D721Med (cell line): ENCODE data around the gene SCN3A.

Experiments
- DNase-seq: peaks from one replicate; pipeline ENCODE4 v3.0.0; 2011; ENCODE audit warnings: low spot score; ENCODE audit not compliant: insufficient read length
- FAIRE-seq: peaks from 2 replicates; lab custom pipeline; 2011; peaks lifted over from hg19 to GRCh38; lab: Jason Lieb, UNC
- CTCF ChIP-seq: IDR thresholded peaks from 2 replicates; pipeline ENCODE4 v1.5.1; 2012; ENCODE audit warnings: mild to moderate bottlenecking, control low read depth; ENCODE audit not compliant: insufficient read depth; ENCODE audit errors: missing control alignments

SCN3A gene

GRCh38 chr2:165193178-165193777 lies 10.6 kb downstream of the SCN3A start:
- FAIRE-seq (no peak), DNase-seq (no peak)
- no peak for TF ChIP-seq CTCF

- no peak for DNase-seq
- no peak for TF ChIP-seq CTCF
- no peak for FAIRE-seq
Observed at GRCh38 chr2:165192729-165193128, 11.1 kb downstream of the SCN3A start.

- DNase-seq, result no peak
- no peak for TF ChIP-seq CTCF
- FAIRE-seq, result no peak
Observed at GRCh38 chr2:165191096-165191728, 12.6 kb downstream of the SCN3A start.

GRCh38 chr2:165185633-165186032 lies 18.2 kb downstream of the SCN3A start:
- DNase-seq (no peak), FAIRE-seq (no peak)
- no peak for TF ChIP-seq CTCF

- FAIRE-seq (no peak), DNase-seq (no peak)
- no peak for TF ChIP-seq CTCF
Observed at GRCh38 chr2:165182029-165182428, 21.8 kb downstream of the SCN3A start.

GRCh38 chr2:165176780-165177179 lies 27.1 kb downstream of the SCN3A start:
- DNase-seq (no peak), FAIRE-seq (no peak)
- no peak for TF ChIP-seq CTCF

GRCh38 chr2:165173215-165173614 lies 30.6 kb downstream of the SCN3A start:
- no peak for DNase-seq
- FAIRE-seq, result no peak
- no peak for TF ChIP-seq CTCF
